ELF-1 (cell line): ENCODE results near the gene GMDS.
A peak's percentile ranks its signal among the peaks of the same experiment; 100 is the strongest.

Experiments
- DNase-seq: peaks from one replicate; pipeline ENCODE4 v3.0.0-alpha.2; 2016; ENCODE audit warnings: low read depth, low spot score

GMDS gene

DNA sequence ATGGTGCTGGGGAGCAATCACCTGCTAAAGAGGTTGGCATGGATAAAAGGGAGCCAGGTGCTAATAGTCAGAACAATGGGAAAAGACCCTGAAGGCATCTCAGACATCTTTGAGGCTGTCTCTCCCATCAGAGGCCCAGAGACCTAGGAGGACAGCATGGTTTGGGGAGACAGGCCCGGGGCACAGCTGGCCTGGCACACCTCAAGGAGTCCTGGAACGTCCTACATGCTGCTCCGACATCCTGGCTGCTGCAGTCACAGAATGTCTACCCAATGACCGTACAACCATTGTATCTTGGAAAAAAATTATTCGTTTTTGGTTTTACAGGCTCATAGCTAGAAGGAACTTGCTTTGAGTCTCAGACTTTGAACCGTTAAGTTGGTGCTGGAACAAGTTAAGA, 4.4 kb downstream of the GMDS start:
- DNase-seq, result no peak

DNA sequence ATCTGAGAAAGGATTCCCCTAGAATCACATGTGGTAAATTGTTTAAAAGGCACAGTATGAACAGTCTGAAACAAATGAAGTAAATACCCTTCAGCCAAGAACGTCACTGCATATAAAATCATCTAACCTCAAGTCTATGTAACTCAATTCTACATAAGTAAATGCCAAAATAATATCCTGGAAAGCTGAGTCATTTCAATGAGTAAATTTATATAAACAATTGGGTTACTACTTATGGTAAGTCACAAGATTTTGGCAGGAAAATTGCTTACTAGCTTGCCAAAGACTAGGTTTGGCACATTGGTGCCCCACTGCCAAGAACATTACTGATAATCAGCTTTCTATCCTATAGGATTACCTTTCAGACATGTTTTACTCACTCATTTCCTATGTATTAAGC, 8.4 kb downstream of the GMDS start:
- DNase-seq, result no peak

DNA sequence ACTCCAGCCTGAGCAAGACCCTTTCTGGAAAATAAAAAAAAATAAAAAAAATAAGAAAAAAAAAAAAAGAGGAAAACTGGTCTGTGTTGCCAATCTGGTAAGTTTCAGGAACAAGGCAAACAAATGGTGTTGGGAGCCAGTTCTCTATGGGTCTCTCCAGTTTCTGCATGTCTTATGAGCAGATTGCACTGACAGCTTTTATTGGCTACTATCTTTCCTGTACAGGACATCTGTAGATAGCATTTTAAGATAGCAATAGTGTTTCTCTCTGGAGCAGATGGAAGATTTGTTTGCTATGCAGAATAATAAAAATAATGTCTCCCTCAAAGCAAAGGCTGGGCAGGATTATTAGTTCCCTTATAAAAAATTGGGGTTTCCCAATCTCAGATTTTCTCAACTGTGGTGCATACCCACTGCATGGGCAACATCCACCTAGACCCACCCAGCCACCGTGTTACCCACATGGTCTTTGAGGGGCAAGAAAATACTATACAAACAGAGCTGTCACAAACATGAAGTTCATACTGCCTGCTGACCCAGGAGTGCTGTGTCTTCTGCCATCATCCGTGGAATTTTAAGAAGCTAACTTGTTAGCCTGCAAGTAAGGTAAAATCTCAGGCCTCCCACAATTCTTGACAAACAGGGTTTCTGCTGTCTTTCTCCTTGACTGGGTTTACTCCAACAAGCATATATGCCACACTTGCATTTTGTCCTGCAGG, 9.5 kb downstream of the GMDS start:
- no peak for DNase-seq

DNA sequence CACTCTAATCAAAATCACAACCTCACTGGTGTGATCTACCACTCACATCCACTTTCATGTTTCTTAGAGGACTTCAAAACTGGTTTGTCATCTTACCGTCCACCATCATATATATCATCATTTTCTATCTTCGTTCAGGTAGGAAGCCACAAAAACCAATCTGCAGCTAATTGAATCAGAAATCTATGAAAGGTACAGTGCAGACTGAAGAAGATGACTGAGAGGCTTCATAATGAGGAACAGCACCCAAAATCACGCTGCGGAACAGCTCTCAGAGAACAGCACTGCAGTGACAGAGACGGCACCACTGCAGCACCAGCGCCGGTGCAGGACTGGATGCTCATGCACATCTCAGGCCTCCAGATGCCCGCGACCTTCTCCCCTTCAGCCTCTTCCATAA, 13.0 kb downstream of the GMDS start:
- DNase-seq, result no peak

DNA sequence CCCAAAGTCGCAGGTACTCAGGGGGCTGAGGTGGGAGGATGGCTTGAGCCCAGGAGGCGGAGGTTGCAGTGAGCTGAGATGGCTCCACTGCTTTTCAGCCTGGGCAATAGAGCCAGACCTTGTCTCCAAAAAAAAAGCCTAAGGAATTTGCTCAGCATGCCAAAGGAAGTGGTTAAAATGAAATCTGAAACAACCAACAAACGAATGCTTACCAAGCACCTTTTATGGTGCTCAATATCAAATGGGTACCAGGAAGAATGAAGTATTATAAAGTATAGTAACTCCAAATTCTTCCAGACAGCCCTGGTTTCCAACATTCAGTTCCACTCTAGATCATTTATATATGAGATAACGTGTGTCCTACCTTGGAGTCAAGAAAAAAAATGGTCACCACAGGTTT, 14.0 kb downstream of the GMDS start:
- no peak for DNase-seq

DNA sequence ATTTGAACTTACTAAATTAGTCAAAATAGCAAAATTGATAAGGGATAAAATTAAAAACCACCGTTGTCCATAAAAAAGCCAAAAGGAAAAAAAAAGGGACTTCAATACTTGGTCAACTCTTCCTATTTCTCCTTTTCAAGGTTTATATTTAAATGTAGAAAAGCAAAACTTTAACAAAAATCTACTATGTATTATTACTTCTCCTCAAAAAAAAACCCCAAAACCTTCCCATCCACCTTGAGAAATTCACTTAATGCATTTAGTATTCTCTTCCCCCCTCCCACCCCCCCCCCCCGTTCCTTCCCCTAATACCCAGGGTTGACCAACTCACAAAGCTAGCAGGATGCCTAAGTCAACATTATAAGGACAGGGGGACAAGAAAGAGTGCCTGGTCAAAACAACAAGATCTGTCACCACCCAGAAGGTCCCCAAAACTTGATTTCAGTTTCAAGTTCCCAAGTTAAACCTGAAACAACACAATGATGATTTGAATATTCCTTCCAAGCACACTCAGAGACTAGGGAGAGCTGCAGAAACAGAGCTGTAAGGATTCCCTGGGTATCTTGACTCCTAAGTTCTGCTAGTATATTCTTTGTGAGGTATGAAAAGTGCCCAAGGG, 14.6 kb downstream of the GMDS start:
- no peak for DNase-seq

DNA sequence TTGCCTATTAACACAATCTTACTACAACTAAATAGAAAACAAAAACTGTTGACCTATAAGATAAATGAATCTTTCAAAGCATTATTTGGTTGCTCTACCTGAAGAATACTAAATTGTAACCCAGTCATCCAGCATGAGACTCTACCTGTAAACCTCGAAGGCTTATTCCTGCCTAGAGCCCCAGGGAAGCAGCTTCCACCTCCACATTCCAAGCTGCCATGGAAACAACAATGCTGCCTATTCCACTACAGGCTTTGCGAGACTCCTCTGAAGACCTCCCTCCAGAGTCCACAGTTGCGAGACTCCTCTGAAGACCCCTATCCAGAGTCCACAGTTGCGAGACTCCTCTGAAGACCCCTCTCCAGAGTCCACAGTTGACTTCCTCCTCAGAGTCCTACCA, 15.7 kb downstream of the GMDS start:
- peak; percentile 46 for DNase-seq

DNA sequence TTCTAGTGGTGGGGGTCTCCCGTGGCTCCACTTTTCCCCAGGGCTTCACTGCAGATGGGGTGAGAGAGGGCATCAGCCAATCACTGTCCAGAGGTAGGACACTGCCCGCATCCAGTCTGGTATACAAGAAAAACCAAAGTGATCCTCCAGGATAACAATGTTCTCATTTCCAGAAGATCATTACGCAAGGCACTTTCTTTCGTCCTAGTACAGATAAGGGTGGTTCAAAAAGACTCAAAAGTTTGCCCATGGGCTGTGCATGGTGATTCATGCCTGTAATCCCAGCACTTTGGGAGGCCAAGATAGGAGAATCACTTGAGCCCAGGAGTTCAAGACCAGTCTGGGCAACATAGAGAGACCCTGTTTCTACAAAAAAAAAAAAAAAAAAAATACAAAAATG, 16.4 kb downstream of the GMDS start:
- no peak for DNase-seq

DNA sequence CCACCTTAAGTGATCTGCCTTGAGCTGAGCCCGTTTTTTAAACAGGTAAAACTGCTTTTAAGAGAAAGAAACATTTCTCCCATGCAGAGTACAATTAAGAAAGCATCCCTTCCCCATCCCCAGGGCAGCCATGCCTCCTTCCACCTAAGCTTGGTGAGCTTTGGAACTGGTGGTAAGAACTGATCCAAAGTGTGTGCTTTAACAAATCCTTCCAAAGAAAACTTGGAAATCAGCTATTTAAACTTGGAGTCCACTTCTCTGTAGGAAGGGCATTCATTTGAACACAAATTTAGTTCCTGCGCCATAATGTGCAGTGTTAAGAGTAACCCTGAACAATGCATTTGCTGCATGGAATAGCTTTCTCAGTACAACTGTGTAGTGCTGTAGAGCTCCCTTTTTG, 17.0 kb downstream of the GMDS start:
- DNase-seq, result no peak

DNA sequence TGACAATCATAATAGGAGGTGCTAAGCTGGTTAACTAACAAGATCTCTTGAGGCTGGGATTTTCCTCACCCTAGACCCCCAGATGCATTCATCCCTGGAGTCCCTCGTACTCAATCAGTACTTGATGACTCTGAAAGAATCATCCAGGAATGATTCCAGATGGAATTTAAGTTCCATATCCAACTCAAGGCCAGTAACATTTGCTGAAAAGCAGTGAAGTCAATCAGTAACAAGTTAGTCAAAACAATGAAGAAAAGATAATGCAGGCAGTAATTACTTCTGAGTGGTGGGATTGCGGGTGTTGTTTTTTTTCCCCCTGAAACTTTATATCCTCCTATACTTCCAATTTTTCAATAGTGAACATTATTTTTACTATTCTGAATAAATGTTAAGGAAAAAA, 18.6 kb downstream of the GMDS start:
- no peak for DNase-seq

DNA sequence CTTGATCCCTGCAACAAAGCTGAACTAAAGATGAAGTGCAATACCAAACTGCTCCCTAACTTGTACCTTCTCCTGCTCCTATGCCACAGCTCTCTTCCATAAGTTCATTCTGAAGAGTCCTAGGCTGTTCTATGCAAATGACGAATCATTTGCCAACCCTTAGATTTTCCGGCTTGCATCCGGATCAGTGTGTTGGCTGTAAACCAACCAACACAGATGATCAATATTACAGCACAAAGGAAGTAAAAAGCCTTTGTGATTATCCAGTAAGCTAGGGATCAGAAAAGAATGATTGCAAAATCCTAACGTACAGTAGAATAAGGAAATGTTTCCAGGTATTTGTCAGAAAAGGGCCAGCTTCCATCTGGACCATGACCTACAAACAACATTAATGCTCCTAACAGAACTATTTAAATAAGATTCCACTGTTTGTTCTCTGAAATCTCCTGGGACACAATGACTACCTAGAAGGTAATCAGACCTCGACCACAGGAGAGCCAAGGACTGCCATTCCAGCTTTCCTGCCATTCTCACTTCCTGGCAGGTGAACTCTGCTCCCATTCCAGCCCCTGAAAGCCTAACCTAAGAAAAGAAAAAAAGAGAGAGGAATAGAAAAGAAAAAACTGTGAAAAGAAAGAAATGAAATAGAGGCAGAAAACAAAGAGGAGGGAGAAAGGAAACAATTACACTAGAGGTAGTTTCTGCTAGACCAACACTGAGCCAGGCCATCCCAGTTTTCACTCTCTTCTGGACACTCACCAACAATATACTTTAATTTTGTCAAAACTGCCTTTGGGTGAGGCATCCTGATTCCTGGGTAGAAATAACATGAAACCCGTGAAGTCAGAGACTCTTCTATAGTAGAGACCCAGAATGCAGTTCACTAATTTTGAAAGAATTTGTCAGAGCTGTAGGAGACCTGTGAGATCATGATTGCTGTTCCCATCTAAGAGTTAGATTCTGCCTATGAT, 19.7 kb downstream of the GMDS start:
- no peak for DNase-seq

DNA sequence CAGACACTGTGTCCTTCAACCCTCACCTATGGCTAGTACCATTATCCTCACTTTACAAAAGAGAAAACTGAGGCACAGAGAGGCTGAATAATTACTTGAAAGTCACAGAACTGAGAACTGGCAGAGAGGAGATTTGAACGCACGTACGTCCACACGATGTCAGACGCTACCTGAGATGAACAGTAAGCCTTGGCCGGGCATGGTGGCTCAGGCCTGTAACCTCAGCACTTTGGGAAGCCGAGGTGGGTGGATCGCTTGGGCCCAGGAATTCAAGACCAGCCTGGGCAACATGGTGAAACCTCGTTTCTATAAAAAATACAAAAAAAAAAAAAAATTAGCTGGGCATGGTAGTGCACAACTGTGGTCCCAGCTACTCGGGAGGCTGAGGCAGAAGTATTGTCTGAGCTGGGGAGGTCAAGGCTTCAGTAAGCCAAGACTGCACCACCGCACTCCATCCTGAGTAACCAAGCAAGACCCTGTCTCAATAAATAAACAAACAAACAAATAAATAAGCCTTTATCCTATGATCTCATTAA, 20.5 kb downstream of the GMDS start:
- DNase-seq, result no peak

DNA sequence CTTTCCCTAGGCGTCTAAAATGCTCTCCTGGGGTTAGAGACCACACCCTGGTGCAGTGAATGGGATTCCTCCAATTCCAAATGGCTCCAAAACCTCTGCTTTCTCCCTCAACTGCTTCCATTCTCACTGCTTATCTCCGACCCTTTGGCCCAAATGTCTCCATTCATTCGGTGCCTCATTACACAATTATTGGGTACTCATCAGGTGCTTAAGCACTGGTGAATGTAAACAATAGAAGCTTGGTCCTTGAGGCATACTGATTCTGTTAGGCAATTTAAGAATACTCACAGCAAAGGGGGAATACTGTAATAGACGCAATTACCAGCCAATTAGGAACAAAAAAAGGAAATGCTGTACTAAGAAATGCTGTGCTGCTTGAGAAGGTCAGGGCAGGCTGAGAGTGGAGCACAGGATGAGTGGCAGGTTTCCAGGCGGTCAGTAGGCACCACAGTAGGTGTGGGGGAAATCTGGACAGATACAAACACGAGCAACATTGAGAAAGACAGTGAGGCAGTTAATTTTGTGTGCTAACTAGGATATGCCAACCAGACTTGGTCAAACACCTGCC, 23.0 kb downstream of the GMDS start:
- peak; percentile 65 for DNase-seq

DNA sequence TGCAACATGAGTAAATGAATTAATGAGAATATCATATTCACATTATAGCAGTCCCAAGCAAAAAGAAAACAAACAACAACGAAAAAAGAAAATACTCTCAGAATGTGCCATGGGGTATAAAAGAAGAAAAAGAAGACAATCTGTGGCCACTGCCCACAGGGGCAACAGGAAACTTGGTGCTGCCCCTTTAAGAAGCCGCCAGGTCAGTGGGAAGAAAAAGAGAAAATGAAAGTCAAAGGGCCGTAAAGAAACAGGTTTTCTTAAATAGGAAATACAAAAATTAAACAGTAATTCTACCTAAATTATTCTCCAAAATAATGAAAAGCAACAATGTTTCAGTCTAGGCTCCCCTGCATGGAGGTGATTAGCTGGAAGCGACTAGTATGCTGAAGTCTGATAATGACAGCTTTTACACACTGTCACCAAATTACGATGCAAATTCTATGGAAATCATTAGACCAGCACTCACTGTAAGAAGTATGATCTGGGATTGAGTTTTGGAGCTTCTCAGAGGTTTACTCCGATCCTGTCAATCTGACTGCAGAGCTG, 23.6 kb downstream of the GMDS start:
- no peak for DNase-seq

DNA sequence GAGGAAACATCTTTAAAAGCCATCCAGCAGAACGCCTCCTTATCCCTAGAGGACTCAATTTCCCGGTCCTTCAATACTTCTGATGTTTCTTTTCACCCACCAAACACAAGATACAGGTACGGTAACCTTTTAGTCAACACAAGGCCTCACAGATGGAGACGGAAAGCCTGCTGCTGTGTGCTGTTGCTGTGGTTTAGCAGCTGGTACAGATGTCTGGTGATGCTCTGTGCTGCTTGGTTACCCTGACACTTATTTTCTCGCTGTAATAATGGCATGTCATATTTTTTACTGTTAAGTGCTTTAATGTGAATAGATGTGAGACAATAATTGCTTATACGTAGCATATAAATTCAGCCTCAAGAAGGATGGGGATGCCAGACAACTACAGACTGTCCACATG, 25.3 kb downstream of the GMDS start:
- no peak for DNase-seq

DNA sequence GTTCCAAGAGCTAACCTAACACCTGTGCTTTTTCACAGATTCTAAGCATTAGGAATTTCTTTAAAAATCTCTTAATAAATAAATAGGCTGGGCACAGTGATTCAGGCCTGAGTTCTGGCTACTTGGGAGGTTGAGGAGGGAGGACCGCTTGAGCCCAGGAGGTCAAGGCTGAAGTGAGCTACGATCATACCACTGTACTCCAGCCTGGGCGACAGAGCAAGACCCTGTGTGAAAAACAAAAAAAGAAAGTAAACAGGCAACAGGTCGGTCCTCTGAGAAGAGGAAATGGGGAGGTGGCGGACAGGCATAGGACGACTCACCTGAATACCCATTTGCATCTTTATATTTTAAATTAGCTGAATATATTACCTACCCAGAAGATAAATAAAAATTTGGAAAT, 26.5 kb downstream of the GMDS start:
- DNase-seq, result no peak

DNA sequence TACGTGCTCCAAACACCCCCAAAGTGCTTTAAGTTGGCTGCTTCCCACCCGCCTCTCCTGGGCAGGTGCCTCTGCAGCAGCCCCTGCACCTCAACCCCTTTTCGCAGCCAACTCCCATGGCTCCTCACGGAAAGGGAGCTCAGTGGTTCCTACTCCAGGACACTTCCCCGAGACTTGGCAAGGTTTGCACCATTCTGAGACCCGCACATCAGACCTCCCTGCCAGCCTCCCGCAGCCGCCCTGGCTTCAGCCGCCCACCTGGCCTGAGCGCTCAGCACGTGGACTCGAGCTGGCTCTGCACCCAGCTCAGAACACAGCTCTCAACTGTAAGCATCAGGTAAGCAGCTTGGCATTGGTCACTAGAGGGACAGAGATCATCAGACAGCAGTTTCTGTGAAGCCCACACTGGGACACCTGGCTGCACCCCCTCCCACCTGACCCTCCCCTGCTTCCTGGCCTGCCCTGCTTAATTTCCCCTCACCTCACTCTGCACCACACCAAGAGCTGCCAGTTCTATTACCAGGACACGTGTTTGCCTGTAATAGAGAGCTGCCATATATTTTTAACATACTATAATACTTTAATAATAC, 28.5 kb downstream of the GMDS start:
- no peak for DNase-seq

DNA sequence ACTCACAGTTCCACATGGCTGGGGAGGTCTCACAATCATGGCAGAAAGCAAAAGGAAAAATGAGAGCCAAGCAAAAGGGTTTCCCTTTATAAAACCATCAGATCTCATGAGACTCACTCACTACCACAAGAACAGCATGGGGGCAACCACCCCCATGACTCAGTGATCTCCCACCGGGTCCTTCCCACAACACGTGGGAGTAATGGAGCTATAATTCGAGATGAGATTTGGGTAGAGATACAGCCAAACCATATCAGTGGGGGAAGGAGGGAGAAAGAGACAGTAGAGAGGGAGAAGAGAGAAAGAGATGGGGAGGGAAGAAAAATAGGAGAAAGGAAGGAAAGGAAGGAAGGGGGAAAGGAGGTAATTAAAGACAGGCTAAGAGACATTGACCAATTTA, 30.1 kb downstream of the GMDS start:
- DNase-seq, result no peak

DNA sequence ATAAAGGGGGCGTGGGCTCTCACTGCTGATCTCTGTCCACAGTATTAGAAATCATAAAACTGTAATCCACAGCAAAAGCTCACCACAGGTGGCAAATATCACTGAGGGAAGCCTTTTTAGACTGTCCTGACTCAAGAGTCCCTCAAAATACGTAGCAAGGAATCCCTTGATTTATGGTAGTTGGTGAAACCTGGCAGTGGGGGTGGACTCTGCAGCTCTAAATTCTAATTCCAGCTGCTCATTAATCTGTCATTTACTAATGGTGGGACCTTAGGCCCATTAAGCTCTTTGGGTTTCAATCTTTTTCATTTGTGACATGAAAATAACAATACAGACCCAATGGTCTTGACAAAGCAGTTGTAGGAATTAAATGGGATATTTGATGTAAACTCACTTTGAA, 32.3 kb downstream of the GMDS start:
- no peak for DNase-seq

DNA sequence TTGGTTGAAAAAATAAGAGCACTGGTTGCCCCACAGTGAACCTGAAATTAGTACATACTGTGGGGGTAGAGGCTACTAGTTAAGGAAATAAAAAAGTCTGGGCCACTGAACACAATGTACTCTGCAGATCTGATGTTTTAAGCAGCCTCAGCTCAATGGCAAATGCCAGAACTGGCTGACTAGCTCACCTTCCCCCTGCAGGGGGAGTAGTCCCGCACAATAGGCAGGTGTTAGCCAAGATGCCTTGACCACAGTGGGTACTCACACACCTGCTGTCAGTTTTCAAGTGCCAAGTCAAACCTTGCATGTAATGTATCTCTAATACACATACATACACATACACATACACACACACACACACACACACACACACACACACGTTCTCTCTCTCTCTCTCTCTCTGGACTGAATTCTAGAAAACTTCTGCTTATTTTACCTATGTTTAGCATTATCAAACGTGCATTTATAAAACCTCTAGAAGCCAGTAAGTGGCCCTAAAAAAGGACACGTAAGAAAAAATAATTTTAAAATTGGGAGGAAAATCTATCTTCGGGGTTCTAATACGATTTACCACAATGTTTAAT, 36.1 kb downstream of the GMDS start:
- peak; percentile 63 for DNase-seq

DNA sequence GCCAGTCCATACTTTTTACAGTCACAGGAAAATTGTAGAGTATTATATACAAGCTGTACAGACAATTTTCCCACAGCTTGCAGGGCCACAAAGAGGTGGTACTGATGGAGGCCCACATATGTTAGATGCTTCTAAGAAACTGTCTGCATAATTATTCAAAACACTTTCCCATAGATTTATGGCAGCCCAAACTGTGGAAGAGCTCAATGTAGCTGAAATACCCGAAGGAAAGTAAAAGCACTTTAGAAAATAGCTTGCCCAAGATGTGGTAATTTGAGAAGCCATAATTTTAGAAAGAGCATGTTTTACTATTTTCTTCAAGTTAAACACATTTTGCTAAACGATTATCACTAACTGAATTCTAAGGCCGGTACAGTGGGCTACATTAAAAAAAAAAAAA, 36.9 kb downstream of the GMDS start:
- no peak for DNase-seq
